GM15510 (cell line): ENCODE measurements around the gene ARPC5L.
A peak's percentile ranks its signal among the peaks of the same experiment; 100 is the strongest.

Experiments
- POLR2A ChIP-seq: IDR thresholded peaks from 3 replicates; pipeline ENCODE4 v1.6.1; 2011; ENCODE audit warnings: borderline replicate concordance; ENCODE audit not compliant: insufficient read length; ENCODE audit errors: extremely low read depth

The ARPC5L gene

DNA sequence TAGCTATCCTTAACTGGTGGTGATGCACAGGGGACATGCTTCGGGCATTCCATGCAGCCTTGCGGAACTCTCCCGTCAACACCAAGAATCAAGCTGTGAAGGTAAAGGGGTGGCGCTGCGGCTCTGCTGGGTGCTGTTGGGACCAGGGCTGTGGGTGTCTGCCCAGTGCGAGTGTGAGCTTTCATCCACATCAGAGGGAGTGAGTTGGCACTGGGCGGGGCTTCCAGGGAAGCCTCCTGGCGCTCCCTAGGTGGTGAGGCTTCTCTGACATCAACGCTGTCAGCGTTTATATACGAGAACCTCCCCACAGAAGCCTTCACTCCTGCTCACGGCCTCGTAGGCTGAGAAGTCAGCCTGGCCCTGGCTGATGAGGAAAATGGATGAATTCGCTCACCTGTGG, 11.7 kb downstream of the ARPC5L start:
- TF ChIP-seq POLR2A, result no peak

GRCh38 chr9:124875501-124875900, 13.6 kb downstream of the ARPC5L start:
- peak; percentile 0 for TF ChIP-seq POLR2A

DNA sequence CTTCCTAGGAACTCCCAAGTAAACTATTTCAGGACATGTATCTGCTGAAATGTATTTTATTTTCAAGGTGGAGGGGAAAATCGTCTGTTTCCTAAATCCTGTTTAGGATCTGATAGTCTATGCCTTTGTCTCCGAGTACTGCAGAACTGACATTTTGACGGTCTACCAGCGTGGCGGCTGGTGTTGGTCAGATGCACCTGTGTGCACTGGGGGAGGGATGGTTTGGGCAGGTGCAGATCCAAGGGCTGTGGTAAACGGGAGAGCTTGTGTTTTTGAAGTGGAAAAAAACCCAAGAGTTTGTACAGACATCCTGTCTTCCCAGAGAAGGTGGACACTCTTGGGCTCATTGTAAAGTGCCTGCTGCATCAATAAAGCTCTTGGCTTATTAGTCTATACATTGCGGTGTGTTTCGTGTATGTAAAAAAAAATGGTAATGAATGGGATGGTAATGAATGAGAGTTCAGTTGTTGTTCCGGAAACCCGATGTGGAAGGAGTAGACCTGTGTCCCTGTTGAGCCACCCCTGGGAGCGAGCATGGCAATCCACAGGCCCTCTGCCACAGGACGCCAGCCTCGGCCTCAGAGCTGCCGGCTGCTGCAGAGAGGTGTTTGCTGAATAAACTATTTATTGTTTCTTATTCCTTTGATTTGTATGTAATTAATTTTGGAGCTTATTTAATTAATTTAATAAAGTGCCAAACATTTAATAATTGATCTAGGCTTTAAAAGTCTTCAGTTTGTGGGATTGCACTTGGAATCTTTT, 15.3 kb downstream of the ARPC5L start:
- TF ChIP-seq POLR2A, result no peak

GRCh38 chr9:124878021-124878420, 16.1 kb downstream of the ARPC5L start:
- no peak for TF ChIP-seq POLR2A

DNA sequence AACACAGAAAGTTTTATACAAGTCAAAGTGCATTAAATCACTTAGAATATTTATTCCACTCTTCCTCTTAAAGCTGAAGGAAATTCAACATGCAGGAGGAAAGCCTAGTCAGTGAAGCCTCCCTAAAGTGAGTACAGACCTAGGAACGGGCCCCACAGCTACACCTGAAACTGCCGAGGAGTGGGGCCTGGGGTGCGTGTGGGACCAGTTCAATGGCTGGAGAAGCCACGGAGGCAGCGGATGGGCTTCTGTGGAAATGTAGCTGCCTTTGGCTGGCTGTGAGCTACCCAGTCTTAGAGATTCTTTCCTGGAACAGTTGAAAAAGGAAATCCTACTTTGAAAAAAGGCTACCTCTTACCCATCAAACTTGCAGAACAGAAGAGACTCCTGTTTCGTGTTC, 16.6 kb downstream of the ARPC5L start:
- TF ChIP-seq POLR2A, result no peak

- TF ChIP-seq POLR2A, result no peak
These were observed 17.3 kb downstream of the ARPC5L start for GRCh38 chr9:124879226-124879625.

DNA sequence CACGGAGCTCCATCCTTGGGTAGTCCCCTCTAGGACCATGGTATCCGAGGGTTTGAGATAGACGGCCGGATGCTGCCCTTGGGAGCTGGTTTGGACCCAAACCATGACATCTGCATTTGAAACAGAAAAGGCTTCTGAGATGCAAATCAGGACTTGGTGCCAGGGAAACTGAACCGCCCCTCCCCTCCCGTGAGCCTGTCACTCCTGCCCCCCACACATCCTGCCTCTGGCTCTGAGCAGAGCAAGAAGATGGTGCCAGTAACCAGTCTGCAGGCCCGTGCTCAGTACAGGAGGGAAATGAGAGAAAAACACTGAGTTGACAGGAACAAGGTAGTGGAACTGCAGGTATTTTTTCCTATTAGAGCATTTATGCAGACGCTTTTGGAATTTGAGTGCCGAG, 18.6 kb downstream of the ARPC5L start:
- TF ChIP-seq POLR2A, result no peak

DNA sequence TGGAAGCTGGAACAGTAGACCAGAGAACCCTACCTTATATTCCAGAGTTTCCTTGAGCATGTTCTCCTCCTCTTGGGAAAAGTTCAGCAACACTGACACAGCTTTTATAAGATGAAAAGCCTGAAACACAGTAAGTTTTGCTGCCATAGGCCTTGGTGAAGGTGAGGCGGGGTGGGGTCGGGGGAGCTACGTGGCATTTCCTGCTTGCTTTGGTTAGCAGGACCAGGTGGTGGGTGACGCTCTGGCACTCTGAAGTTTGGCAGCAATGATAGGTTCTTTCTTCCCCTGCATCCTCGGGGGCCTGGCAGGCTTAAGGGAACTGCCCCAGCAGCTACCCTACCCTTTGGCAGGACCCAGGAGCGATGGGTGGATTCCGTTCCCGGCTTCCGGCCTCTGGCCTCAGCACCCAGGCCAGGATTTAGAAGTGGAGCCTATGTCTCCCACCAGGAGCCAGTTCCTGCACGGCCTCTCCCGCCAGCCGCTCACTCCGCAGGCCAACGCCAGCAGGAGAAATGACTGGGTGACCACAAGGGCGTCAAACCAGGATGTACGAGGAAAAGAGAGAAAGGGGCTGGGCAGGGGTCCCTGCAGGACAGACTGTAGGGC, 19.3 kb downstream of the ARPC5L start:
- no peak for TF ChIP-seq POLR2A

- no peak for TF ChIP-seq POLR2A
These were observed 20.3 kb downstream of the ARPC5L start for GRCh38 chr9:124882231-124882630.

DNA sequence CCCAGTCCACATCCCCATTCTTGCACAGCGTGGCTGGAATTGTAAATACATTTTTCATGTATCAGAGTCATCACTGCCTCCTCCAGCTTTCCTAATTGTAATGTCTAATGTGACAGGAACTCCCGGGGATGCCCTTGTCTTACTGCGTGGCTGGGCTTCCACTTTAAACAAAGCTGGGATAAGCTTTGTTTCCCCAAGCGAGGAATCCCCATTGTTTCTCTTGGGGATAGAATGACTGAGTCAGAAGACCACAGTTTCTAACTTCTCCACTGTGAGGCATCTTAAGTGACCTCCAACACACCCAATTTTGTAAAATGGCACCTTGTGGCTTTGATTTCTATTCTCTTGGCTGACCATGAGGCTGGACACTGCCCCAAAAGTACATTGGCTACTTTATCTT, 22.4 kb downstream of the ARPC5L start:
- no peak for TF ChIP-seq POLR2A

GRCh38 chr9:124885551-124885950, 23.6 kb downstream of the ARPC5L start:
- no peak for TF ChIP-seq POLR2A

DNA sequence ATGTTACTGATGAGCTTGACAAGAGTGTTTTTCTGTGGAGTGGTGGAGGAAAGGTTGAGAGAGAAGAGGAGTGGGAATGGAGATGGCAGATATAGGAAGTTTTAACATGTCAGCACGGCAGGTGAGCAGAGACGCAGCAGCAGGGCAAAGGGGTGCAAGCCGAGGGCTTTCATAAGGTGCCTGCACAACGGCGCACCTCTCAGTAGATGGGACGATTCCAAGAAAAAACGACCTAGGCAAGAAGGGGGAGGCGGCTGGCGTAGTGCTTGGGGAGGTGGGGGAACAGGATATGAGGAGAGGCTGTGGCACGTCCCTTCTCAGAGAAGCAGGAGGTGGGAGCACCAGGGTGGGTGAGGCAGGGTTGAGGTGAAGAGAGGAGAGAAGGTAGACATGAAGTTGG, 24.5 kb downstream of the ARPC5L start:
- no peak for TF ChIP-seq POLR2A

DNA sequence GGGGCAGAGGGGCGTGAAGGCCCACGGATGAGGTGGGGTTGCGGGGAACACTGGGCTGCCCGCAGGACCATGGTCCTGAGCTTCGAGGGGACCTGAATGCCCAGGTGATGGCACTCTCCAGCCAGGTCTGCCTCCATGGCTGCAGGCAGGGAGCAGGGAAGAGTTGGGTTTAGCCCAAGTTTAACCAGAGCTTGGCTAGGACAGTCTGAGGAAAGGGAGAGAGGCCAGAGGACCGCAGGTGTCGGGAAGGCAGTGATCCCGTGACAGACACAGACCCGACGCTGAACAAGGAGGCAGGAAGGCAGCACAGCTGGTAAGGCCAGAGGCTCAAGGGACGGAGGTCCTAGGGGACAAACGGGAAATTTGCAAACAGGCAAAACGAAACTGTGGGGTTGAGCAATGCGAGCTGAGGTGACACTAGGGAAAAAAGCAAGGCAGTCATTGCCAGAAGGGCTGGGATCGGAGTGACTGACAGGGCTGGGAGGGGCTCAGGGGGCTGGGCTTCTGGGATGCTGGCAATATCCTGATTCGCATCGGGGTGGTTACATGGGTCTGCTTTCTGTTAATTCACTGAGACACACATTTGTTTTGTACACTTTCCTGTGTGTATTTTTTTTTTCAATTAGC, 25.0 kb downstream of the ARPC5L start:
- no peak for TF ChIP-seq POLR2A

DNA sequence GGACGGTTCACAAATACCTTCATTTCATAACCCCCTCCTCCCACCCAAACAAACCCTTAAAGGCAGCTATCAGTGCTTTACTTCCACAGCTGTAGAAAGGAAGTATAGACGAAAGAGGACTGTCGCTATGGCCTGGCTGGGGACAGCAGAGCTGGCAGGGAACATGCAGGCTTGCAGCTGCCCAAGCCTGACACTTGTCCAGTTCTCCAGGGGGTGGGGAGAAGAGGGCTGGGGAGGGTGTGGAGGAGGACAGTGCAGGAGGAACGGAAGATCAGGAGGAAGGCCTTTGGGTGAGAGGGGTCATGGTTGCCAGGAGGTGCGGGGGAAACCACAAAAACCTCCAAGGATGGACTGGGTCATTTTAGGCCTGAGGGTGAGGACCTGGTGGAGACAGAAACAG, 25.9 kb downstream of the ARPC5L start:
- TF ChIP-seq POLR2A, result no peak

GRCh38 chr9:124889006-124889405, 27.1 kb downstream of the ARPC5L start:
- TF ChIP-seq POLR2A, result no peak

DNA sequence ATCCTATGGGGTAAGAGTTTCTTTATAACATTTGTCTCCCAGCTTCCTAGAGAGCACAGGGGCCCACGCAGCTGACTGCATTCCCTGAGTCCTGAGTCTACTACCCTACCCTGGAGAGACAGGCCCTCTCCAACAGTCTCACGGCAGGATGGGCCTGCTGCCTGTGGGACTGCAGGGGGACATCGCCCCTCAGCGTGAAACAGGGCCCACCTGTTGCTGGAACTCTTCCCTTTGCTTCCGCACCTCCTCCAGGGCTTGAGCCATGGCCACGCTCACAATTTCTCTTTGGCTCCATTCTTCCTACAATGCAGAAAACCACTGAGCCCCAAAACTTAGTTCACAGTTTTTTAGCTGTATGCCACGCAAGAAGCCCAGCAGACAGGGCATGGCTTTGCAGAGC, 28.2 kb downstream of the ARPC5L start:
- no peak for TF ChIP-seq POLR2A
